Keratinocyte (primary cell): ENCODE data around the gene RIN3. TPM values are rescaled to one million over a fixed set of nuclear protein-coding genes. Genes with fewer than 3 reads are reported as not detected.

Experiments used
- DNase-seq: peaks from one replicate; pipeline ENCODE4 v3.0.0-alpha.2; 2011; ENCODE audit warnings: low read depth, missing footprints, low spot score
- FAIRE-seq: peaks from 2 replicates; lab custom pipeline; 2011; peaks lifted over from hg19 to GRCh38; lab: Jason Lieb, UNC
- H2AFZ ChIP-seq: 2 replicates; pipeline ENCODE4 v1.6.0; 2012; ENCODE audit warnings: low read length, control low read depth, inconsistent platforms; ENCODE audit not compliant: control insufficient read depth
- H3K27ac ChIP-seq: 2 replicates; pipeline ENCODE4 v1.5.1; 2011; ENCODE audit warnings: low read length; ENCODE audit not compliant: control insufficient read depth, insufficient read depth
- H3K27me3 ChIP-seq: 3 replicates; pipeline ENCODE4 v1.6.0; 2011; ENCODE audit warnings: low read length; ENCODE audit not compliant: control insufficient read depth, insufficient read depth; ENCODE audit errors: extremely low read depth
- H3K36me3 ChIP-seq, 2 experiments: 2 replicates in 1 of 2; 3 replicates in 1 of 2; pipeline ENCODE4 v1.5.1; 2011; ENCODE audit warnings: low read length in 2 of 2, mild to moderate bottlenecking in 1 of 2; ENCODE audit not compliant: control insufficient read depth in 2 of 2, insufficient read depth in 2 of 2; ENCODE audit errors: extremely low read depth in 1 of 2
- H3K4me1 ChIP-seq: 3 replicates; pipeline ENCODE4 v1.5.1; 2011; ENCODE audit warnings: low read length; ENCODE audit not compliant: control insufficient read depth, insufficient read depth; ENCODE audit errors: extremely low read depth
- H3K4me2 ChIP-seq: 3 replicates; pipeline ENCODE4 v1.6.0; 2011; ENCODE audit warnings: low read depth, low read length; ENCODE audit not compliant: control insufficient read depth, insufficient read depth; ENCODE audit errors: extremely low read depth
- H3K4me3 ChIP-seq, 3 experiments: fragments of 200-600 bp in 1 of 3; sonication (generic) in 1 of 3; 2 replicates in 2 of 3; 3 replicates in 1 of 3; pipeline ENCODE4 v1.5.1; 2011 to 2016; ENCODE audit warnings: low read length in 3 of 3, mild to moderate bottlenecking in 3 of 3, control low read depth in 2 of 3, inconsistent platforms in 1 of 3, low read depth in 1 of 3, mixed read lengths in 1 of 3, mixed run types in 1 of 3, moderate library complexity in 1 of 3; ENCODE audit not compliant: control insufficient read depth in 2 of 3, insufficient read depth in 2 of 3; ENCODE audit errors: extremely low read depth in 1 of 3
- H3K79me2 ChIP-seq: 2 replicates; pipeline ENCODE4 v1.6.0; 2012; ENCODE audit warnings: low read length; ENCODE audit not compliant: control insufficient read depth, insufficient read depth
- H3K9ac ChIP-seq: 3 replicates; pipeline ENCODE4 v1.6.0; 2011; ENCODE audit warnings: low read length; ENCODE audit not compliant: control insufficient read depth, insufficient read depth; ENCODE audit errors: extremely low read depth
- H3K9me1 ChIP-seq: 3 replicates; pipeline ENCODE4 v1.6.0; 2011; ENCODE audit warnings: low read length; ENCODE audit not compliant: control insufficient read depth, insufficient read depth; ENCODE audit errors: extremely low read depth
- H3K9me3 ChIP-seq: 2 replicates; pipeline ENCODE4 v1.5.1; 2012; ENCODE audit warnings: low read depth, low read length; ENCODE audit not compliant: control insufficient read depth
- H4K20me1 ChIP-seq: 3 replicates; pipeline ENCODE4 v1.6.0; 2011; ENCODE audit warnings: low read length; ENCODE audit not compliant: control insufficient read depth, insufficient read depth; ENCODE audit errors: extremely low read depth
- CTCF ChIP-seq, 3 experiments: IDR thresholded peaks in 1 of 3; conservative IDR thresholded peaks in 1 of 3; optimal IDR thresholded peaks in 1 of 3; 2 replicates in 2 of 3; 3 replicates in 1 of 3; pipeline versions ENCODE3 to v1.5.1; 2011; ENCODE audit warnings: low read length in 3 of 3, mild to moderate bottlenecking in 3 of 3, moderate library complexity in 2 of 3, control low read depth in 1 of 3, inconsistent platforms in 1 of 3; ENCODE audit not compliant: insufficient read depth in 2 of 3; ENCODE audit errors: extremely low read depth in 1 of 3
- EZH2 ChIP-seq: IDR thresholded peaks from one replicate; pipeline ENCODE4 v1.6.1; 2012; ENCODE audit warnings: inconsistent platforms, mild to moderate bottlenecking, low read length, moderate library complexity
- dilution Hi-C: fragments of 300-500 bp; cut with MboI; formaldehyde crosslinking; loops from one replicate; pipeline ENCODE4 v1.7.0; 2020; ENCODE audit warnings: low sequenced_read_pairs; ENCODE audit not compliant: extremely low pct_ligation_motif_present
- polyA plus RNA-seq, 5 experiments: library from polyadenylated mRNA; depleted of rRNA in 3 of 5; stranded (reverse) in 3 of 5; stranded (forward) in 1 of 5; unstranded in 1 of 5; fragments of >200 nt; gene quantifications; 1 replicate in 1 of 5; 2 replicates in 3 of 5; 3 replicates in 1 of 5; pipeline versions ENCODE4 v1.2.1 to v1.2.3, GENCODE V29; 2011 to 2012; ENCODE audit warnings: missing spikeins in 2 of 5, low read depth in 1 of 5, low replicate concordance in 1 of 5

RIN3 gene
- polyA plus RNA-seq, 1 donor (not counting 4 experiments of a cell fraction or from before 2014, with no cell fraction given) = 1.2 TPM

- dilution Hi-C loops = no loop called here
- DNase-seq (no peak), FAIRE-seq (no peak)
- no peak overlapping the region for H3K27ac ChIP-seq
- no peaks in the 10 kb centered on the region for H3K36me3 ChIP-seq
- TF ChIP-seq EZH2 = no peak
- peak in 1 of 3 experiments; percentile 27 for TF ChIP-seq CTCF (optimal IDR thresholded peaks at IDR 0.05 in 1 of 3, IDR thresholded peaks at IDR 0.05 in 1 of 3, conservative IDR thresholded peaks at IDR 0.05 in 1 of 3; ENCODE audit: extremely low read depth in 1 of 3, insufficient read depth in 2 of 3, low read length in 3 of 3)
- H2AFZ ChIP-seq = no peak overlapping the region
- no peaks in the 10 kb centered on the region for H3K27me3 ChIP-seq
- H3K4me2 ChIP-seq = no peak overlapping the region
- H3K9me1 ChIP-seq = peaks cover 2% of the 10 kb centered on the region
- H4K20me1 ChIP-seq = no peaks in the 10 kb centered on the region
- H3K9ac ChIP-seq = no peak overlapping the region
- H3K9me3 ChIP-seq = no peaks in the 10 kb centered on the region
- H3K4me1 ChIP-seq = peaks cover 26% of the 10 kb centered on the region
- H3K79me2 ChIP-seq = no peaks in the 10 kb centered on the region
- no peak overlapping the region for H3K4me3 ChIP-seq
These were observed 82.8 kb downstream of the RIN3 start for GRCh38 chr14:92596331-92596907.

- no peak for TF ChIP-seq CTCF (optimal IDR thresholded peaks at IDR 0.05 in 1 of 3, IDR thresholded peaks at IDR 0.05 in 1 of 3, conservative IDR thresholded peaks at IDR 0.05 in 1 of 3; ENCODE audit: extremely low read depth in 1 of 3, insufficient read depth in 2 of 3, low read length in 3 of 3)
- no peak for TF ChIP-seq EZH2
- Histone ChIP-seq H3K4me2 (no peak overlapping the region), H3K27ac (no peak overlapping the region), H3K9me3 (no peaks in the 10 kb centered on the region), H3K9ac (no peak overlapping the region), H3K79me2 (no peaks in the 10 kb centered on the region), H3K27me3 (no peaks in the 10 kb centered on the region), H4K20me1 (no peaks in the 10 kb centered on the region), H3K9me1 (peaks cover 2% of the 10 kb centered on the region), H3K4me3 (no peak overlapping the region), H3K4me1 (peaks cover 26% of the 10 kb centered on the region), H3K36me3 (no peaks in the 10 kb centered on the region), H2AFZ (no peak overlapping the region)
- FAIRE-seq (peak; percentile 46), DNase-seq (no peak)
- dilution Hi-C loops = no loop called here
These were observed 84.6 kb downstream of the RIN3 start for GRCh38 chr14:92597906-92598905.
